Fibroblast of upper back skin (primary cell): Measurements from ENCODE around the gene CTSF.

ENCODE experiments used
- DNase-seq: peaks from one replicate; pipeline ENCODE4 v3.0.0-alpha.2; 2013

Gene CTSF

DNA sequence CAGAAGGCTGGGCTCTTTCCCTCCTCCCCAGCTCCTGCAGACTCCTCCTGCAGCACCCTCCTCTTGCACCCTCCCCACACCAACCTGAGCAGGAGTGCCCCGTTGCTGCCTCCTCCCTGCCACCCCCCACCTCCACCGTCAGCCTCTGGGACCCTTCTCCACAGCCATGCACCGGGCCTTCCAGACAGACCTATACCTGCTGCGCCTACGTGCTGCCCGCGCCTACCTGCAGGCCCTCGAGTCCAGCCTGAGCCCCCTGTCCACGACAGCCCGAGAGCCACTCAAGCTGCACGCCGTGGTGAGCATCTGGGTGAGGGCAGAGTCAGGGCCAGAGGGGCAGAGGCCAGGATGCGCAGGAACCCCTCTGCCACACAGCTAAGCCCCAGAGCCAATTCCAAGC, 38.8 kb downstream of the CTSF start:
- no peak for DNase-seq

DNA sequence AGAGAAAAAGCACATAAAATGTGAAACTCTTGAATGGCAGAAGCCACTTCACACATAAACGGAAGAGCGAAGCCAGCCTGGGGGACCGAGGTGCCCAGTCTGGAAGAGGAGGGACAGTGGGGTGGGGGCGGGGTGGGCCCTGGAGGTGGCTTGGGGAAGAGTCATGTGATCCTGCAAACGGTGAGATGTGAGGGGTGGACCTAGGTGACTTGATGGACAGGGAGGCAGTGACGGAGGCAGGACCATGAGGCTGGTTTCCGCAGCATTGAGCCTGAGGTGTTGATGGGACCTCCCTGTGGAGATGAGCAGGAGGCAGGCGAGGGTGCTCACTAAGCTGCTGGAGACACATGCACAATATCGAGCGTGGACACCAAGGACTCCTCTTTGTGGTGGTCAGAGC, 39.3 kb downstream of the CTSF start:
- no peak for DNase-seq

DNA sequence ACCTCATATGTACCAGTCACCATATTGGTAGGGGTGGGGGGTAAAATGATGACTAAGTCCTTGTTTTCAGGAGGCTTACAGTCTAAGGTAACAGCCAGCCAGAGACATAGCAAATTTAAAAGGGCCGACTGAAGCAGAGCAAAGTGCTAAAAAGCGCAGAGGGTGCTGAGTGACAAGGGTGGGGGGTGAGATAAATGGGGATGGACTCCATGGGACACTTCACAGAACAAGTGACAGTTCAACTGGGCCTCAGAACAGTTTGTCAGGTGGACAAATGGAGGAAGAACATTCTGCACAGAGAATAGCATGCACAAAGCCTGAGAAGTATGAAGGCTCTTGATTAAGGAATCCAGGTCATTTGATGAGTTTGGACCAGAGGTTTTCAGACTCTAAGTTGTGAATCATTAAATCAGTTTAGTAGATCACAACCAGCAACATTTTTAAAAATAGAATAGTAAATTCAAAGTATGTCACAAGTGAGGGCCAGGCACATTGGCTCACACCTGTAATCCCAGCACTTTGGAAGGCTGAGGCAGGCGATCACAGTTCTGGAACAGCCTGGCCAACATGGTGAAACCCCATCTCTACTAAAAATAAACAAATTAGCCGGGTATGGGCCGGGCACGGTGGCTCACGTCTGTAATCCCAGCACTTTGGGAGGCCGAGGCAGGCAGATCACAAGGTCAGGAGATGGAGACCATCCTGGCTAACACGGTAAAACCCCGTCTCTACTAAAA, 43.9 kb downstream of the CTSF start:
- no peak for DNase-seq

DNA sequence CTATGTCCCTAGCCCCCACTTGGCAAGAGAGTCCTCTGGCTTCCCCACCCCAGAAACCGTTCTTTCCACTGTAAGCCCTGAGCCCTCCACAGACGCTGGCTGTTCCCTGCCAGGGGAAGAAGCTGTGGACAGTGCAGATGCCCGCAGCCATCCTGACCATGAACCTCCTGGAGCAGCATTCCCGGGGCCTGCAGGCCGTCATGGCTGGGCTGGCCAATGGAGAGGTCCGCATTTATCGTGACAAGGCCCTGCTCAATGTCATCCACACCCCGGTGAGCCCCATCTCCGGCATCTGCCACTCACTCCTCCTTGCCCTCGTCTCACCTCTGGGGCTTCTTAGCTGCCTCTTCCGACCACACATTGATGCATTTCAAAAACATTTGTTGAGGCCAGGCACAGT, 44.8 kb downstream of the CTSF start:
- DNase-seq = no peak
